ENCODE measurements around the gene DRC7. TPM values are rescaled to one million over a fixed set of nuclear protein-coding genes. Genes with fewer than 3 reads are reported as not detected.
A peak's percentile ranks its signal among the peaks of the same experiment; 100 is the strongest.

DRC7 gene
- total and polyA plus RNA-seq, 9 of the 15 experiments (the other 6 are each of a cell fraction or from before 2014, with no cell fraction given) = 0.04 to 0.33 (median 0.12) TPM; not detected in 3

DNA sequence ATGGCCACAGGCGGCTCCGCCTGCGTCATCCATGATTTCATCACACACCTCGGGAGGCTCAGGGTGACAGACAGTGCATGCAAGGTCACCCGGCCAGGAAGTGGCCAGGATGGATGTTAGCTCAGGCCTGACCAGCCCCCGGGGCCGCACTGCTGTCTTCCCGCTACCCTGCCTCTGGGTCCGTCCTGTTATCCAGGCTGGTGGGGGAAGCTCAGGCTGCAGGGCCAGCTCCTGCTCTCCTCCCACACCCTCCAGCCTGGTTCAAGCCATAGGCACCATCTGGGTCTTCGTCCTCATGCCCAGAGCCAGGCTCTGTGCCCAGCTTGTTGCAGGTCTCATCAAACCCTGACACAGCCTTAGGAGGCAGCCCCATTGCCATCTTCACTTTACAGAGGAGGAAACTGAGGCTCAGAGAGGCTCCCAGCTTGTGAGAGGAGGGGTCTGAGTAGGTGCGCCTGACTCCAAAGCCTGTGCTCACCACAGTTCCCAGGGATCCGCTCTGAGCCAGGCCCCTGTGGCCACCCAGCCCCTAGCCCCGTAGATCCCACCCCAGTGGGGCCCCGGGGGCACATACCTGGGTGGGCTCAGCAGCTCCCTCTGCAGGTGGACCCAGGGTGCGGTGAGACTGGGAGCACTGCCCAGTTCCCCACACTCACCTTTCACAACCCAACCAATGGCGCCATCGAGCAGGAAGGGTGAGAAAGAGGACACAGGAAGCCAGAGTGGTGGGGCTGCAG lies 26.9 kb upstream of the DRC7 start (continued):
- TF ChIP-seq ARHGAP35 (IDR thresholded peaks at IDR 0.05; ENCODE audit: partially characterized antibody) (no peak), PTTG1 (tag; IDR thresholded peaks at IDR 0.05; ENCODE audit: low read depth) (peak; percentile 63; the same call in 1 of the 2 replicates)

- ChIA-PET CTCF (ENCODE audit: low intra/inter-chr PET ratio) (no interaction called here), POLR2A (no interaction called here)
- BruUV-seq (replicated peaks) = no TSS peak
- intact Hi-C loops (cut with micrococcal nuclease) = loop anchor here (10.0 kb wide), 1 partner anchor 227 kb away; no protein-coding TSS in a partner anchor
- H3K36me3 ChIP-seq (ENCODE audit: control insufficient read depth, insufficient read depth, low read length) = no peaks in the 10 kb centered on the region
- FAIRE-seq = no peak
- no peak within 1 kb of the TSS for H3K4me3 ChIP-seq
- 0 out of 5 replicates have a peak, but pooled peaks cover 0 to 4% of the 10 kb centered on the region in 2 experiments for H3K27me3 ChIP-seq (ENCODE audit: control insufficient read depth in 2 of 2, insufficient read depth in 2 of 2, low read length in 2 of 2)
- H3K9me1 ChIP-seq (ENCODE audit: control insufficient read depth, insufficient read depth, low read length) = peaks cover 3% of the 10 kb centered on the region
- ATAC-seq = no peak
- H2AFZ ChIP-seq (ENCODE audit: low read depth, low read length) = peak within 1 kb of the TSS; percentile 85
- H3K79me2 ChIP-seq (ENCODE audit: control insufficient read depth, insufficient read depth, low read length) = no peaks in the 10 kb centered on the region
- no peaks in the 10 kb centered on the region for H4K20me1 ChIP-seq (replicated peaks; ENCODE audit: control insufficient read depth, insufficient read depth, low read length)
- no peak for DNase-seq (ENCODE audit: extremely low read depth in 1 of 4, low spot score in 3 of 4)
- no peaks in the 10 kb centered on the region for H3K9me3 ChIP-seq (replicated peaks; ENCODE audit: control insufficient read depth, insufficient read depth, low read depth, low read length)
- H3K4me1 ChIP-seq (replicated peaks in 1 of 2; ENCODE audit: control insufficient read depth in 2 of 2, insufficient read depth in 2 of 2, low read length in 2 of 2) = peaks cover 24 to 38% of the 10 kb centered on the region in 2 experiments
- 86% methylated on average over 6 of the region's 11 CpGs for WGBS (ENCODE audit: insufficient coverage, low coverage, missing lambda C conversion rate)
- peak within 1 kb of the TSS; percentile 55 to 84; a peak in 3 of 4 replicates for H3K9ac ChIP-seq (ENCODE audit: insufficient read depth in 1 of 2, low read depth in 2 of 2, low read length in 2 of 2)
- in situ Hi-C loops (cut with MboI) = loop anchor here (5.0 kb wide), 1 partner anchor 49 kb away; no protein-coding TSS in a partner anchor
- H3K27ac ChIP-seq (ENCODE audit: extremely low read depth, low read depth, low read length) = peak within 1 kb of the TSS; percentile 72
- H3K4me2 ChIP-seq (ENCODE audit: insufficient read depth, low read length) = peak within 1 kb of the TSS; percentile 9; the same call in 1 of the 2 replicates
- no peak for TF ChIP-seq E4F1 (CRISPR knock-in tag; IDR thresholded peaks at IDR 0.05; ENCODE audit: borderline replicate concordance)
- no peak for TF ChIP-seq ZNF584 (CRISPR knock-in tag; IDR thresholded peaks at IDR 0.05; ENCODE audit: low read depth)
- TF ChIP-seq, protein P1, sequence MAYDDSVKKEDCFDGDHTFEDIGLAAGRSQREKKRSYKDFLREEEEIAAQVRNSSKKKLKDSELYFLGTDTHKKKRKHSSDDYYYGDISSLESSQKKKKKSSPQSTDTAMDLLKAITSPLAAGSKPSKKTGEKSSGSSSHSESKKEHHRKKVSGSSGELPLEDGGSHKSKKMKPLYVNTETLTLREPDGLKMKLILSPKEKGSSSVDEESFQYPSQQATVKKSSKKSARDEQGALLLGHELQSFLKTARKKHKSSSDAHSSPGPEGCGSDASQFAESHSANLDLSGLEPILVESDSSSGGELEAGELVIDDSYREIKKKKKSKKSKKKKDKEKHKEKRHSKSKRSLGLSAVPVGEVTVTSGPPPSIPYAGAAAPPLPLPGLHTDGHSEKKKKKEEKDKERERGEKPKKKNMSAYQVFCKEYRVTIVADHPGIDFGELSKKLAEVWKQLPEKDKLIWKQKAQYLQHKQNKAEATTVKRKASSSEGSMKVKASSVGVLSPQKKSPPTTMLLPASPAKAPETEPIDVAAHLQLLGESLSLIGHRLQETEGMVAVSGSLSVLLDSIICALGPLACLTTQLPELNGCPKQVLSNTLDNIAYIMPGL (CRISPR knock-in tag; IDR thresholded peaks at IDR 0.05) = no peak
- TF ChIP-seq ZNF282 (CRISPR knock-in tag; IDR thresholded peaks at IDR 0.05) = no peak
- TF ChIP-seq TCF15 (CRISPR knock-in tag; IDR thresholded peaks at IDR 0.05) = no peak
- TF ChIP-seq ZNF311 (CRISPR knock-in tag; IDR thresholded peaks at IDR 0.05) = no peak
- no peak for TF ChIP-seq ZNF707 (CRISPR knock-in tag; conservative IDR thresholded peaks at IDR 0.05)
- peak; percentile 26; the same call in 1 of the 2 replicates for TF ChIP-seq HNRNPL (IDR thresholded peaks at IDR 0.05; ENCODE audit: low read depth, low read length)
- TF ChIP-seq EGR1 (conservative IDR thresholded peaks at IDR 0.05) = no peak
- no peak for TF ChIP-seq U2AF2 (optimal IDR thresholded peaks at IDR 0.05; ENCODE audit: low read depth, low read length)
- TF ChIP-seq, protein P2, sequence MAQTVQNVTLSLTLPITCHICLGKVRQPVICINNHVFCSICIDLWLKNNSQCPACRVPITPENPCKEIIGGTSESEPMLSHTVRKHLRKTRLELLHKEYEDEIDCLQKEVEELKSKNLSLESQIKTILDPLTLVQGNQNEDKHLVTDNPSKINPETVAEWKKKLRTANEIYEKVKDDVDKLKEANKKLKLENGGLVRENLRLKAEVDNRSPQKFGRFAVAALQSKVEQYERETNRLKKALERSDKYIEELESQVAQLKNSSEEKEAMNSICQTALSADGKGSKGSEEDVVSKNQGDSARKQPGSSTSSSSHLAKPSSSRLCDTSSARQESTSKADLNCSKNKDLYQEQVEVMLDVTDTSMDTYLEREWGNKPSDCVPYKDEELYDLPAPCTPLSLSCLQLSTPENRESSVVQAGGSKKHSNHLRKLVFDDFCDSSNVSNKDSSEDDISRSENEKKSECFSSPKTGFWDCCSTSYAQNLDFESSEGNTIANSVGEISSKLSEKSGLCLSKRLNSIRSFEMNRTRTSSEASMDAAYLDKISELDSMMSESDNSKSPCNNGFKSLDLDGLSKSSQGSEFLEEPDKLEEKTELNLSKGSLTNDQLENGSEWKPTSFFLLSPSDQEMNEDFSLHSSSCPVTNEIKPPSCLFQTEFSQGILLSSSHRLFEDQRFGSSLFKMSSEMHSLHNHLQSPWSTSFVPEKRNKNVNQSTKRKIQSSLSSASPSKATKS (CRISPR knock-in tag; IDR thresholded peaks at IDR 0.05) = no peak
Measured at GRCh38 chr16:57668263-57668571, 26.4 kb upstream of the DRC7 start, which contains the start of gene ADGRG3. Gene ADGRG3, plus strand, starts transcription at chr16:57668306. Its CDS starts 42 bp downstream, at chr16:57668348.
